LNCaP clone FGC (cell line): ENCODE measurements around the gene ZNF705A.
"Not testable (repeated sequence)": the region's sequence is repeated elsewhere in the genome, so short reads cannot be mapped to it uniquely, and the experiment has no call there.

ENCODE experiments used
- DNase-seq: peaks from one replicate; pipeline ENCODE4 v3.0.0-alpha.2; 2011; ENCODE audit warnings: low read depth
- H3K4me3 ChIP-seq: 2 replicates; pipeline ENCODE4 v1.5.1; 2011; ENCODE audit warnings: mild to moderate bottlenecking, low read depth, low read length, control low read depth
- TF ChIP-seq, protein P1 (sequence below): IDR thresholded peaks from 2 replicates; pipeline ENCODE4 v1.5.1; 2012; ENCODE audit warnings: mild to moderate bottlenecking; ENCODE audit not compliant: control insufficient read depth, insufficient read depth; ENCODE audit errors: extremely low read depth

The ZNF705A gene

DNA sequence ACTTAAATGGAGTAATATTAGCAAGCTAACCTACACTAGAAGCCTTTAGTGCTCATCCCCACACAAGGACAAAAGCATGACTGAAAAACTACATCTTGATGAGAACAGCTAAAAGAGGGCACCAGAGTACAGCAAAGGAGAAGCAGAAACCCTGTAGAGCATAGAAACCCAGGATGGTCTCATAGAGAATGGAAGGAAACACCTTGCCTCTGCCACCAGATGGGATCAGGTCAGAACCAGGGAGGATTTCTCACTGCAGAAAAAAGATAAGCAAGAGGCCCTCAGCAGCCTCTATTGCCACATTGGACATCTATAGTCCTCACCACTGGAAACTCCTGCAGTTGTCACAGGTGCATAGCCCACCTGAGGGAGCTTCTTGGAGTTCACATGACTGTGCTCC lies 13.6 kb upstream of the ZNF705A start:
- TF ChIP-seq, protein P1, sequence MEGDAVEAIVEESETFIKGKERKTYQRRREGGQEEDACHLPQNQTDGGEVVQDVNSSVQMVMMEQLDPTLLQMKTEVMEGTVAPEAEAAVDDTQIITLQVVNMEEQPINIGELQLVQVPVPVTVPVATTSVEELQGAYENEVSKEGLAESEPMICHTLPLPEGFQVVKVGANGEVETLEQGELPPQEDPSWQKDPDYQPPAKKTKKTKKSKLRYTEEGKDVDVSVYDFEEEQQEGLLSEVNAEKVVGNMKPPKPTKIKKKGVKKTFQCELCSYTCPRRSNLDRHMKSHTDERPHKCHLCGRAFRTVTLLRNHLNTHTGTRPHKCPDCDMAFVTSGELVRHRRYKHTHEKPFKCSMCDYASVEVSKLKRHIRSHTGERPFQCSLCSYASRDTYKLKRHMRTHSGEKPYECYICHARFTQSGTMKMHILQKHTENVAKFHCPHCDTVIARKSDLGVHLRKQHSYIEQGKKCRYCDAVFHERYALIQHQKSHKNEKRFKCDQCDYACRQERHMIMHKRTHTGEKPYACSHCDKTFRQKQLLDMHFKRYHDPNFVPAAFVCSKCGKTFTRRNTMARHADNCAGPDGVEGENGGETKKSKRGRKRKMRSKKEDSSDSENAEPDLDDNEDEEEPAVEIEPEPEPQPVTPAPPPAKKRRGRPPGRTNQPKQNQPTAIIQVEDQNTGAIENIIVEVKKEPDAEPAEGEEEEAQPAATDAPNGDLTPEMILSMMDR: no peak
- no peak for DNase-seq

GRCh38 chr12:8145754-8146441 lies 10.9 kb upstream of the ZNF705A start:
- TF ChIP-seq, protein P1: no peak
- DNase-seq: no peak
- H3K4me3 ChIP-seq: no peak overlapping the region

More for the DNA sequence above, 13.6 kb upstream of the ZNF705A start:
- no peak overlapping the region for H3K4me3 ChIP-seq

GRCh38 chr12:8146442-8146771 lies 10.4 kb upstream of the ZNF705A start:
- TF ChIP-seq, protein P1: no peak
- no peak overlapping the region for H3K4me3 ChIP-seq
- DNase-seq: no peak

- no peak for DNase-seq
- TF ChIP-seq, protein P1: no peak
- no peak overlapping the region for H3K4me3 ChIP-seq
Observed at GRCh38 chr12:8154526-8154925, 2.3 kb upstream of the ZNF705A start.

GRCh38 chr12:8156416-8156815 lies 399 bp upstream of the ZNF705A start:
- H3K4me3 ChIP-seq: no peak overlapping the region
- TF ChIP-seq, protein P1: no peak
- no peak for DNase-seq

- DNase-seq: no peak
- TF ChIP-seq, protein P1: no peak
- no peak overlapping the region for H3K4me3 ChIP-seq
Observed at GRCh38 chr12:8157484-8158198, 826 bp downstream of the ZNF705A start.

DNA sequence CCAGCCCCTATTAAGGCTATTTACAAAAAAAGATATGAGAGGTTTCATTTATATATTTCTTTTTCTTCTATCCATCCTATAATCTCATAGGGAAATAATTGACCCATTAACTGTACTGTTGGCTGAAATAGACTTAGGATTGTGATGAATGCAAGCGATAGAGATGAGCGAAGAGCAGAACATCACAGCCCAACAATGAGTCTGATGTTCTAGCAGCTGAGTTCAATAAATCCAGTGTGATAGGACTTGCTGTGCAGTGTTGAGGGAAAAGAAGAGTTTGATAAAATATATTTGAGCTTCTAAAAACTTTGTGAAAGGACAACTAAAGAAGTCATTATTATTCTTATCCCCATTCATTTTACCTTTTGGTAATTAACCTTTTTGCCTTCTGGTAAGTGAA lies 16.1 kb downstream of the ZNF705A start:
- not testable (repeated sequence) for H3K4me3 ChIP-seq, DNase-seq
